PC-3 (cell line): ENCODE measurements around the gene CMKLR1. TPM values are rescaled to one million over a fixed set of nuclear protein-coding genes. Genes with fewer than 3 reads are reported as not detected.

ENCODE experiments used
- ATAC-seq: fragments of 200-7000 bp; cut with Tn5 transposase; 2 replicates; pipeline ENCODE4 v1.9.1; 2020; ENCODE audit warnings: mild to moderate bottlenecking, moderate library complexity
- BruUV-seq: library from RNA; stranded (reverse); fragments of 400-500 nt; replicated peaks from 2 replicates; lab custom pipeline; 2021; lab: Mats Ljungman, UMichigan
- CTCF ChIA-PET: fragments of 300-600 bp; sonication (Branson Sonifier 250); formaldehyde crosslinking; loops from one replicate; lab custom pipeline; 2022; ENCODE audit warnings: antibody characterized with exemption; lab: Charles Lee
- POLR2A ChIA-PET: fragments of 300-600 bp; sonication (Branson Sonifier 250); formaldehyde crosslinking; loops from one replicate; lab custom pipeline; 2022; ENCODE audit warnings: antibody characterized with exemption; ENCODE audit not compliant: unreplicated experiment; lab: Charles Lee
- DNase-seq: peaks from one replicate; pipeline ENCODE4 v3.0.0-alpha.2; 2015
- H2AFZ ChIP-seq: fragments of 300-600 bp; sonication (generic); 2 replicates; pipeline ENCODE4 v1.6.0; 2016; ENCODE audit warnings: antibody characterized with exemption, low read length
- H3F3A ChIP-seq: fragments of 300-600 bp; sonication (generic); one replicate; pipeline ENCODE4 v1.6.0; 2017; ENCODE audit warnings: antibody characterized with exemption, low read length, control low read depth, mild to moderate bottlenecking; ENCODE audit not compliant: unreplicated experiment
- H3K27ac ChIP-seq: fragments of 300-600 bp; sonication (generic); 2 replicates; pipeline ENCODE4 v1.5.1; 2016; ENCODE audit warnings: mild to moderate bottlenecking, low read length
- H3K27me3 ChIP-seq: fragments of 300-600 bp; sonication (generic); 2 replicates; pipeline ENCODE4 v1.6.1; 2016; ENCODE audit warnings: low read length, mixed read lengths
- H3K36me3 ChIP-seq: fragments of 300-600 bp; sonication (generic); 2 replicates; pipeline ENCODE4 v1.6.1; 2016; ENCODE audit warnings: low read depth, mixed run types, low read length, mixed read lengths
- H3K4me1 ChIP-seq: fragments of 300-600 bp; sonication (generic); 2 replicates; pipeline ENCODE4 v1.5.1; 2016; ENCODE audit warnings: low read length; ENCODE audit not compliant: insufficient read depth
- H3K4me2 ChIP-seq: fragments of 300-600 bp; sonication (generic); 2 replicates; pipeline ENCODE4 v1.6.0; 2016; ENCODE audit warnings: low read length
- H3K4me3 ChIP-seq: fragments of 300-600 bp; sonication (generic); 2 replicates; pipeline ENCODE4 v1.5.1; 2016; ENCODE audit warnings: mild to moderate bottlenecking, low read length, mixed read lengths
- H3K79me2 ChIP-seq: fragments of 300-600 bp; sonication (generic); 2 replicates; pipeline ENCODE4 v1.6.1; 2017; ENCODE audit warnings: low read length, mixed read lengths
- H3K9ac ChIP-seq: fragments of 300-600 bp; sonication (generic); 2 replicates; pipeline ENCODE4 v1.6.0; 2016; ENCODE audit warnings: mild to moderate bottlenecking, low read length
- H3K9me2 ChIP-seq: fragments of 300-600 bp; sonication (generic); replicated peaks from 2 replicates; pipeline ENCODE4 v1.6.1; 2016; ENCODE audit warnings: mixed run types, low read length, mixed read lengths
- H3K9me3 ChIP-seq: fragments of 300-600 bp; sonication (generic); 2 replicates; pipeline ENCODE4 v1.6.1; 2016; ENCODE audit warnings: low read length, mixed read lengths
- H4K20me1 ChIP-seq: fragments of 300-600 bp; sonication (generic); 2 replicates; pipeline ENCODE4 v1.6.1; 2016; ENCODE audit warnings: low read length, mixed read lengths
- EZH2 ChIP-seq: fragments of 300-600 bp; sonication (generic); IDR thresholded peaks from one replicate; pipeline ENCODE4 v1.6.1; 2017; ENCODE audit warnings: antibody characterized with exemption, mild to moderate bottlenecking, low read length; ENCODE audit not compliant: unreplicated experiment
- EZH2phosphoT487 ChIP-seq: fragments of 300-600 bp; sonication (generic); IDR thresholded peaks from 2 replicates; pipeline ENCODE4 v1.6.1; 2018; ENCODE audit warnings: mild to moderate bottlenecking, antibody characterized with exemption, low read length, borderline replicate concordance
- intact Hi-C: fragments of 100-400 bp; cut with micrococcal nuclease; formaldehyde crosslinking; loops from 2 replicates; pipeline ENCODE4 v1.9.0; 2023
- total RNA-seq: library from RNA; depleted of rRNA; stranded (reverse); fragments of >200 nt; gene quantifications from 2 replicates; pipeline ENCODE4 v1.2.3, GENCODE V29; 2014
- TF ChIP-seq, protein P1 (sequence below): fragments of 300-600 bp; sonication (generic); conservative IDR thresholded peaks from 2 replicates; pipeline ENCODE4 v1.5.1; 2017; ENCODE audit warnings: antibody characterized with exemption, low read depth, mild to moderate bottlenecking, low read length

Gene CMKLR1
- total RNA-seq, 1 experiment from 2014 or later, result not detected

DNA sequence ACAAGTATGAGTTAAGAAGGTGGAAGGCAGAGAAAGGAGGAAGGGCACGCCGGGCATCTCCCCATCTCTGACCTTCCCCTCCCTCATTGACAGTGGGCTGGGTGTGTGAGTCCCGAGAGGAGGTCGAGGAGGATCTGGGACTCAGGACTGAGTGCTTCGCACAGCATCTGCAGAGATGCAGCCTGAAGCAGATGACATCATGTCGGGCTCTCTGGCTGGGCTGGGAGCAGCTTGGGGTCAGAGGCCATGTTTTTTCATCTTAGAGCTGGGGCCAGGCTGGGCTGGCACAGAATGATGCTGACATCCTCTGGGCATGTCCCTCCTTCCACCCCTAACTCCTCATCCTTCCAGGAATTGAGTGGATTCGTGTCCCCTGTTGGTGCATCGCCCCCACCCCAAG is 43.5 kb downstream of the CMKLR1 start:
- DNase-seq, result no peak
- Histone ChIP-seq H2AFZ (no peak overlapping the region), H3K9me2 (no peaks in the 10 kb centered on the region), H3K36me3 (no peaks in the 10 kb centered on the region), H3K4me2 (no peak overlapping the region), H3K27ac (no peak overlapping the region), H3K27me3 (peaks cover 53% of the 10 kb centered on the region), H3K4me3 (no peak overlapping the region), H3K79me2 (no peaks in the 10 kb centered on the region), H3K9ac (no peak overlapping the region), H4K20me1 (no peaks in the 10 kb centered on the region), H3F3A (no peaks in the 10 kb centered on the region), H3K9me3 (no peaks in the 10 kb centered on the region), H3K4me1 (no peaks in the 10 kb centered on the region)
- intact Hi-C loops, result no loop called here
- no TSS peak for BruUV-seq
- CTCF ChIA-PET, result no interaction called here
- TF ChIP-seq, protein P1, sequence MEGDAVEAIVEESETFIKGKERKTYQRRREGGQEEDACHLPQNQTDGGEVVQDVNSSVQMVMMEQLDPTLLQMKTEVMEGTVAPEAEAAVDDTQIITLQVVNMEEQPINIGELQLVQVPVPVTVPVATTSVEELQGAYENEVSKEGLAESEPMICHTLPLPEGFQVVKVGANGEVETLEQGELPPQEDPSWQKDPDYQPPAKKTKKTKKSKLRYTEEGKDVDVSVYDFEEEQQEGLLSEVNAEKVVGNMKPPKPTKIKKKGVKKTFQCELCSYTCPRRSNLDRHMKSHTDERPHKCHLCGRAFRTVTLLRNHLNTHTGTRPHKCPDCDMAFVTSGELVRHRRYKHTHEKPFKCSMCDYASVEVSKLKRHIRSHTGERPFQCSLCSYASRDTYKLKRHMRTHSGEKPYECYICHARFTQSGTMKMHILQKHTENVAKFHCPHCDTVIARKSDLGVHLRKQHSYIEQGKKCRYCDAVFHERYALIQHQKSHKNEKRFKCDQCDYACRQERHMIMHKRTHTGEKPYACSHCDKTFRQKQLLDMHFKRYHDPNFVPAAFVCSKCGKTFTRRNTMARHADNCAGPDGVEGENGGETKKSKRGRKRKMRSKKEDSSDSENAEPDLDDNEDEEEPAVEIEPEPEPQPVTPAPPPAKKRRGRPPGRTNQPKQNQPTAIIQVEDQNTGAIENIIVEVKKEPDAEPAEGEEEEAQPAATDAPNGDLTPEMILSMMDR, result no peak
- no peak for TF ChIP-seq EZH2phosphoT487
- TF ChIP-seq EZH2, result no peak
- POLR2A ChIA-PET, result no interaction called here
- ATAC-seq, result no peak

DNA sequence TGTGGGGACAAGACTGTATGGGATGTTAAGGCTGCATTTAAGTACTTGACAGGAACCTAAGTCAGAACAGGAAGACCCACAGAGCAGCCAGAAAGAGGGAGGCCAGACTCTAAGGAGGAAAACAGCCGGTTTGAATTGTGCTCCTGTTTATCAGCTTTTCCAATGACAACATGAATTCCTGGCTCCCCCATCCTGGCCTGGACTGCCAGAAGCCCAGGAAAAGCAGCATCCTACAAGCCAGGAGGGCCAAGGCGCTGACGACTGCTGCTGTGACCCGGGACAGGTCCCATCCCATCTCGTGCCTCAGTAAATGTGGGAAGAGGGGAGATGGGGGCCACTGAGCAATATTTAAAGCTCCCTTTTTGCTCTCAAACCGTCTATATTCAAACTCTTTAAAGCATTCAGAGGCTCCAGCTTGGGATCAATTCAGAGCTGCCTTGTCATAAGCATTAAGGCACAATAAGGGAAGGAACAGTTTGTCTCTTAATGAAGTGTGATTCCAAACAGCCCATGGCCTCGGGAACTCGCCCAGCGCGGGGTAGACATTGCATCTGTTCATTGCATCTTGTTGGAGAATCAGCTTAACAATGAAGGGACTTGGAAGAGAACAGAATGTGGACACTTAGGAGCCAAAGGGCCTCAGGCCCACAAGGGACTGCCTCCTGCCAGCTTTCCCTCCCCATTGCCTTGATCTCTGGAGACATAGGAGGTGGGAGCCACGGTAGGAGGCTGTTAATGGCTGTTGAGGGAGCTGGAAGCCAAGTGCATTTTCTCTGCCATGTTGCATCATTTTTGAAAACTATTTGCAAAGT is 49.6 kb downstream of the CMKLR1 start:
- H3K79me2 ChIP-seq, result no peaks in the 10 kb centered on the region
- H3K4me2 ChIP-seq, result no peak overlapping the region
- intact Hi-C loops, result no loop called here
- ATAC-seq (no peak), DNase-seq (no peak)
- no peak overlapping the region for H3K9ac ChIP-seq
- no peak overlapping the region for H3K27ac ChIP-seq
- H2AFZ ChIP-seq, result no peak overlapping the region
- no peaks in the 10 kb centered on the region for H4K20me1 ChIP-seq
- TF ChIP-seq EZH2phosphoT487, result no peak
- TF ChIP-seq, protein P1, result no peak
- no peak for TF ChIP-seq EZH2
- no TSS peak for BruUV-seq
- no peak overlapping the region for H3K4me3 ChIP-seq
- H3K9me2 ChIP-seq, result no peaks in the 10 kb centered on the region
- no peaks in the 10 kb centered on the region for H3F3A ChIP-seq
- H3K27me3 ChIP-seq, result peaks cover 78% of the 10 kb centered on the region
- ChIA-PET CTCF (no interaction called here), POLR2A (no interaction called here)
- H3K36me3 ChIP-seq, result no peaks in the 10 kb centered on the region
- no peaks in the 10 kb centered on the region for H3K4me1 ChIP-seq
- no peaks in the 10 kb centered on the region for H3K9me3 ChIP-seq

DNA sequence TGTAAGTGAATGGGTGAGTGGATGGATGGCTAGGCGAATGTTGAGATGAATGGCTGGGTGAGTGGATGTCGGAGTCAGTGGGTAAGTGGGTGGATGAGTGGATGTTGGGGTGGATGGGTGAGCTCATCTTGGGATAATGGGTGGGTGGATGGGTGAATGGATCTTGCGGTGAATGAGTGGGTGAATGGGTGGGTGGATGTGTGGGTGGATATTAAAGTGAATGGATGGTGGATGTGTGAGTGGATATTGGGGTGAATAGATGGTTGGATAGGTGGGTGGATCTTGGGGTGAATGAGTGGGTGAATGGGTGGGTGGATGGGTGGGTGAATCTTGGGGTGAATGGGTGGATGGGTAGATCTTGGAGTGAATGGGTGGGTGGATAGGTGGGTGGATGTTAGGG is 51.9 kb downstream of the CMKLR1 start:
- TF ChIP-seq EZH2phosphoT487 (no peak), EZH2 (no peak)
- TF ChIP-seq, protein P1, result no peak
- H3K9me2 ChIP-seq, result no peaks in the 10 kb centered on the region
- H3K27ac ChIP-seq, result no peak overlapping the region
- POLR2A ChIA-PET, result no interaction called here
- no peak overlapping the region for H3K4me2 ChIP-seq
- no peaks in the 10 kb centered on the region for H3K36me3 ChIP-seq
- no peak overlapping the region for H3K4me3 ChIP-seq
- no TSS peak for BruUV-seq
- CTCF ChIA-PET, result no interaction called here
- H3K9ac ChIP-seq, result no peak overlapping the region
- no peaks in the 10 kb centered on the region for H3K9me3 ChIP-seq
- H3K27me3 ChIP-seq, result peaks cover 79% of the 10 kb centered on the region
- no peak overlapping the region for H2AFZ ChIP-seq
- H3K4me1 ChIP-seq, result no peaks in the 10 kb centered on the region
- ATAC-seq (no peak), DNase-seq (no peak)
- H3F3A ChIP-seq, result no peaks in the 10 kb centered on the region
- H3K79me2 ChIP-seq, result no peaks in the 10 kb centered on the region
- H4K20me1 ChIP-seq, result no peaks in the 10 kb centered on the region
- intact Hi-C loops, result no loop called here
